ENCODE results near the gene ELL2. TPM values are rescaled to one million over a fixed set of nuclear protein-coding genes. Genes with fewer than 3 reads are reported as not detected.

The ELL2 gene
- total RNA-seq, 1 experiment from 2014 or later = 27.5 TPM

- no peak overlapping the region for H3K27ac ChIP-seq (ENCODE audit: insufficient read length, low read depth, low read length)
- H3K9me3 Mint-ChIP-seq = no peaks in the 10 kb centered on the region
- H2AFZ ChIP-seq (ENCODE audit: low read length) = no peak overlapping the region
- H3K4me2 ChIP-seq (ENCODE audit: insufficient read depth, insufficient read length, low read length) = no peak overlapping the region
- no peak overlapping the region for H3K9ac ChIP-seq (ENCODE audit: extremely low read depth, insufficient read length, low read length)
- H3K4ac ChIP-seq (ENCODE audit: low read depth, low read length) = no peak overlapping the region
- no peak overlapping the region for H4K8ac ChIP-seq (replicated peaks; ENCODE audit: insufficient read length, low read depth, low read length)
- H4K91ac ChIP-seq (ENCODE audit: insufficient read length, low read depth, low read length) = no peak overlapping the region
- H3K14ac ChIP-seq (ENCODE audit: insufficient read depth, low read length) = no peak overlapping the region
- no peaks in the 10 kb centered on the region for H3K27me3 Mint-ChIP-seq (ENCODE audit: low read depth)
- H3K79me2 ChIP-seq (ENCODE audit: insufficient read depth, low read length) = no peaks in the 10 kb centered on the region
- no CpG with 5 or more reads among the region's 2 CpGs for WGBS (ENCODE audit: extremely low coverage, insufficient read length, low lambda C conversion rate)
- H3K27me3 ChIP-seq (ENCODE audit: insufficient read depth, low read length) = no peaks in the 10 kb centered on the region
- H2BK15ac ChIP-seq (ENCODE audit: low read depth, low read length) = no peak overlapping the region
- no peak overlapping the region for H3T11ph ChIP-seq (ENCODE audit: low read length)
- H3K56ac ChIP-seq (ENCODE audit: insufficient read length, low read depth, low read length) = no peak overlapping the region
- no peak overlapping the region for H2BK12ac ChIP-seq (ENCODE audit: insufficient read length, low read depth, low read length)
- peaks cover 31 to 36% of the 10 kb centered on the region in 2 experiments for H3K4me1 Mint-ChIP-seq
- H3K23ac ChIP-seq (ENCODE audit: insufficient read length, low read depth, low read length) = no peak overlapping the region
- no peak overlapping the region for H2BK5ac ChIP-seq (ENCODE audit: insufficient read length, low read length)
- H3K18ac ChIP-seq (ENCODE audit: insufficient read length, low read depth, low read length) = no peak overlapping the region
- H4K5ac ChIP-seq (ENCODE audit: insufficient read length, low read depth, low read length) = no peak overlapping the region
- H2AK5ac ChIP-seq (ENCODE audit: insufficient read length, low read length) = no peak overlapping the region
- no peak overlapping the region for H2BK120ac ChIP-seq (ENCODE audit: low read depth, low read length, poor library complexity, severe bottlenecking)
- H3K36me3 Mint-ChIP-seq (ENCODE audit: insufficient read depth in 1 of 3, low read depth in 3 of 3) = no peaks in the 10 kb centered on the region
- no peak for TF ChIP-seq CTCF (conservative IDR thresholded peaks at IDR 0.05)
- H3K9me3 ChIP-seq (ENCODE audit: control insufficient read depth, low read depth, low read length) = no peaks in the 10 kb centered on the region
- no peak overlapping the region for H2BK20ac ChIP-seq (ENCODE audit: low read depth, low read length, poor library complexity, severe bottlenecking)
- H3K79me1 ChIP-seq (ENCODE audit: insufficient read depth, low read depth, low read length, poor library complexity, severe bottlenecking) = no peaks in the 10 kb centered on the region
- no peak overlapping the region for H3K27ac Mint-ChIP-seq
- DNase-seq = no peak
- no peak overlapping the region for H3K4me3 Mint-ChIP-seq
- no peaks in the 10 kb centered on the region; the same call in 1 of the 2 replicates for H3K4me1 ChIP-seq (ENCODE audit: insufficient read depth, low read length)
- H4K20me1 ChIP-seq (ENCODE audit: control insufficient read depth, insufficient read depth, insufficient read length) = no peaks in the 10 kb centered on the region
- H3K23me2 ChIP-seq (ENCODE audit: insufficient read length, low read depth, low read length, poor library complexity, severe bottlenecking) = no peaks in the 10 kb centered on the region
Measured at GRCh38 chr5:95942414-95942813, 19.2 kb downstream of the ELL2 start.
